WTC11 (cell line): ENCODE results near the gene CXCL14. TPM values are rescaled to one million over a fixed set of nuclear protein-coding genes. Genes with fewer than 3 reads are reported as not detected.

ENCODE experiments used
- ATAC-seq: fragments of 200-7000 bp; cut with Tn5 transposase; 2 replicates; pipeline ENCODE4 v1.10.0; 2021; ENCODE audit warnings: mild to moderate bottlenecking, moderate library complexity
- CTCF ChIA-PET: fragments of 300-600 bp; sonication (Branson Sonifier 250); formaldehyde crosslinking; loops from one replicate; lab custom pipeline; 2021; ENCODE audit warnings: antibody characterized with exemption; lab: Charles Lee
- POLR2A ChIA-PET: fragments of 350-600 bp; sonication (Branson Sonifier 250); formaldehyde crosslinking; loops from one replicate; lab custom pipeline; 2021; ENCODE audit warnings: antibody characterized with exemption; lab: Charles Lee
- DNase-seq: peaks from one replicate; pipeline ENCODE4 v3.0.0; 2021; ENCODE audit warnings: low spot score
- H3K27ac Mint-ChIP-seq: 2 replicates; pipeline ENCODE4 v1.8.0; 2021; ENCODE audit warnings: mixed read lengths
- H3K27me3 Mint-ChIP-seq: 2 replicates; pipeline ENCODE4 v1.8.0; 2021; ENCODE audit warnings: low read depth, mild to moderate bottlenecking, moderate library complexity, mixed read lengths
- H3K36me3 Mint-ChIP-seq: 2 replicates; pipeline ENCODE4 v1.8.0; 2021; ENCODE audit warnings: mixed read lengths
- H3K4me1 Mint-ChIP-seq: 2 replicates; pipeline ENCODE4 v1.8.0; 2022; ENCODE audit warnings: mixed read lengths
- H3K4me3 Mint-ChIP-seq: 2 replicates; pipeline ENCODE4 v1.8.0; 2021; ENCODE audit warnings: mild to moderate bottlenecking, moderate library complexity, mixed read lengths
- H3K9me3 Mint-ChIP-seq: 2 replicates; pipeline ENCODE4 v1.8.0; 2021; ENCODE audit warnings: mixed read lengths
- EMX1 ChIP-seq: fragments of 250-450 bp; sonication (Bioruptor Pico); IDR thresholded peaks from 2 replicates; pipeline ENCODE4 v1.8.0; 2021; ENCODE audit warnings: mild to moderate bottlenecking
- SOX15 ChIP-seq: fragments of 250-450 bp; sonication (Bioruptor Pico); IDR thresholded peaks from 2 replicates; pipeline ENCODE4 v1.9.0; 2021; ENCODE audit warnings: mild to moderate bottlenecking
- TCF7 ChIP-seq: sonication (generic); formaldehyde crosslinking; IDR thresholded peaks from 2 replicates; pipeline ENCODE4 v1.8.0; 2022; ENCODE audit warnings: mild to moderate bottlenecking, low read depth, missing genetic modification reagents, moderate library complexity
- TEAD1 ChIP-seq: sonication (generic); formaldehyde crosslinking; IDR thresholded peaks from 2 replicates; pipeline ENCODE4 v1.8.0; 2022; ENCODE audit warnings: mild to moderate bottlenecking, missing genetic modification reagents
- TEAD4 ChIP-seq: sonication (generic); formaldehyde crosslinking; IDR thresholded peaks from 2 replicates; pipeline ENCODE4 v1.8.0; 2022; ENCODE audit warnings: mild to moderate bottlenecking, missing genetic modification reagents
- total RNA-seq: library from RNA; stranded (reverse); gene quantifications from 3 replicates; pipeline ENCODE4 v1.2.3, GENCODE V29; 2021
- TF ChIP-seq, protein P1 (sequence below): sonication (generic); formaldehyde crosslinking; IDR thresholded peaks from 2 replicates; pipeline ENCODE4 v1.8.0; 2022; ENCODE audit warnings: mild to moderate bottlenecking, missing genetic modification reagents
- TF ChIP-seq, protein P2 (sequence below): sonication (generic); formaldehyde crosslinking; IDR thresholded peaks from 2 replicates; pipeline ENCODE4 v1.8.1; 2023; ENCODE audit warnings: mild to moderate bottlenecking, missing genetic modification reagents, borderline replicate concordance
- TF ChIP-seq, protein P3 (sequence below): sonication (generic); formaldehyde crosslinking; IDR thresholded peaks from 2 replicates; pipeline ENCODE4 v1.8.0; 2023; ENCODE audit warnings: missing genetic modification reagents, mild to moderate bottlenecking, borderline replicate concordance
- TF ChIP-seq, protein P4 (sequence below): sonication (generic); formaldehyde crosslinking; IDR thresholded peaks from 2 replicates; pipeline ENCODE4 v1.8.1; 2022; ENCODE audit warnings: low read depth, missing genetic modification reagents, borderline replicate concordance

CXCL14 gene
- total RNA-seq, 1 experiment from 2014 or later: 0.87 TPM

DNA sequence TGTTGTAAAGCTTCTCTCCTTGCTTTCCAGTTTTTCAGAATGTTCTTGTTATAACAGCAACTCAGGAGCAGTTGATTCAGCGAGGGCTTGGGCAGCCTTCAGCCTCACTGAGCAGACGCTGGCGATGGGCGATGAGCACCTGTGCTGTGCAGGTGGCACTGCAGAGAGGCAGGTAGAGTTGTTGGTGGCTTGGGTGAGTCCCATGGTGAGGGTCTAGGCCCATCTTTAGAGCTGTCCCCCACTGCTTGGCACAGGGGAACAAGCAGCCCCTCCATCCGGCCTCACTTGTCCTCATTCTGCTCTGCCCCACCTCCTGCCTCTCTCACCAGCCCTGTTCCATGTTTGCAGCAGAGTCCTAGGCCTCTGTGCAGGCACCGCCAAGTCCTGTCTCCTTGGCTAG is 6.1 kb upstream of the CXCL14 start:
- no peak for DNase-seq
- H3K4me3 Mint-ChIP-seq: no peak overlapping the region
- no peak for TF ChIP-seq TEAD1
- no peak for TF ChIP-seq TEAD4 (CRISPR knock-in tag)
- TF ChIP-seq, protein P1, sequence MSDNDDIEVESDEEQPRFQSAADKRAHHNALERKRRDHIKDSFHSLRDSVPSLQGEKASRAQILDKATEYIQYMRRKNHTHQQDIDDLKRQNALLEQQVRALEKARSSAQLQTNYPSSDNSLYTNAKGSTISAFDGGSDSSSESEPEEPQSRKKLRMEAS (CRISPR knock-in tag): no peak
- TF ChIP-seq, all 79 proteins: peak for 0
- ATAC-seq: no peak
- ChIA-PET CTCF (no interaction called here), POLR2A (no interaction called here)
- H3K36me3 Mint-ChIP-seq: no peaks in the 10 kb centered on the region
- no peak overlapping the region for H3K27ac Mint-ChIP-seq
- peaks cover 32% of the 10 kb centered on the region for H3K27me3 Mint-ChIP-seq
- H3K9me3 Mint-ChIP-seq: no peaks in the 10 kb centered on the region
- H3K4me1 Mint-ChIP-seq: no peaks in the 10 kb centered on the region

DNA sequence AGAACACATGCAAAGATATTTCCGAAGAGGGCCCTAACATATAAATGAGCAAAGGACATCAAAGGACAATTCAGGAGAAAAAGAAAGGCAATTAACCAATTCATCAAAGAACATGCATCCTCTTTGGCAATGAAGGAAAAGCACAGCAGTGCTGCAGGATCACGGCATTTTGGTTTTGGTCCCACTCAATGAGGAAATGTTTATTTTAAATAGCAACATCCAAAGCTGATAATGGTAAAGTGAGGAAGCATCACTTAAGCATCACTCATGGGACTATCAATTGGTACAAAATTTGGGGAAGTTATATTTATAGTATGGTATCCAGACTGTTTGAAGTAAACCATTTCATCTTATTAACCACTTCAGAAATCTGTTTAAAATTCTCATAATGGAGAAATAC is 5.5 kb upstream of the CXCL14 start:
- H3K36me3 Mint-ChIP-seq: no peaks in the 10 kb centered on the region
- H3K4me3 Mint-ChIP-seq: no peak overlapping the region
- peaks cover 38% of the 10 kb centered on the region for H3K27me3 Mint-ChIP-seq
- H3K4me1 Mint-ChIP-seq: no peaks in the 10 kb centered on the region
- ChIA-PET CTCF (interaction anchor here (1.3 kb wide), 1 partner anchor 18 kb away, joined by 4 read pairs; no protein-coding TSS in a partner anchor), POLR2A (no interaction called here)
- ATAC-seq (no peak), DNase-seq (no peak)
- H3K27ac Mint-ChIP-seq: no peak overlapping the region
- no peak for TF ChIP-seq EMX1 (CRISPR knock-in tag)
- TF ChIP-seq, protein P2, sequence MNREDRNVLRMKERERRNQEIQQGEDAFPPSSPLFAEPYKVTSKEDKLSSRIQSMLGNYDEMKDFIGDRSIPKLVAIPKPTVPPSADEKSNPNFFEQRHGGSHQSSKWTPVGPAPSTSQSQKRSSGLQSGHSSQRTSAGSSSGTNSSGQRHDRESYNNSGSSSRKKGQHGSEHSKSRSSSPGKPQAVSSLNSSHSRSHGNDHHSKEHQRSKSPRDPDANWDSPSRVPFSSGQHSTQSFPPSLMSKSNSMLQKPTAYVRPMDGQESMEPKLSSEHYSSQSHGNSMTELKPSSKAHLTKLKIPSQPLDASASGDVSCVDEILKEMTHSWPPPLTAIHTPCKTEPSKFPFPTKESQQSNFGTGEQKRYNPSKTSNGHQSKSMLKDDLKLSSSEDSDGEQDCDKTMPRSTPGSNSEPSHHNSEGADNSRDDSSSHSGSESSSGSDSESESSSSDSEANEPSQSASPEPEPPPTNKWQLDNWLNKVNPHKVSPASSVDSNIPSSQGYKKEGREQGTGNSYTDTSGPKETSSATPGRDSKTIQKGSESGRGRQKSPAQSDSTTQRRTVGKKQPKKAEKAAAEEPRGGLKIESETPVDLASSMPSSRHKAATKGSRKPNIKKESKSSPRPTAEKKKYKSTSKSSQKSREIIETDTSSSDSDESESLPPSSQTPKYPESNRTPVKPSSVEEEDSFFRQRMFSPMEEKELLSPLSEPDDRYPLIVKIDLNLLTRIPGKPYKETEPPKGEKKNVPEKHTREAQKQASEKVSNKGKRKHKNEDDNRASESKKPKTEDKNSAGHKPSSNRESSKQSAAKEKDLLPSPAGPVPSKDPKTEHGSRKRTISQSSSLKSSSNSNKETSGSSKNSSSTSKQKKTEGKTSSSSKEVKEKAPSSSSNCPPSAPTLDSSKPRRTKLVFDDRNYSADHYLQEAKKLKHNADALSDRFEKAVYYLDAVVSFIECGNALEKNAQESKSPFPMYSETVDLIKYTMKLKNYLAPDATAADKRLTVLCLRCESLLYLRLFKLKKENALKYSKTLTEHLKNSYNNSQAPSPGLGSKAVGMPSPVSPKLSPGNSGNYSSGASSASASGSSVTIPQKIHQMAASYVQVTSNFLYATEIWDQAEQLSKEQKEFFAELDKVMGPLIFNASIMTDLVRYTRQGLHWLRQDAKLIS (CRISPR knock-in tag): no peak
- TF ChIP-seq, protein P3, sequence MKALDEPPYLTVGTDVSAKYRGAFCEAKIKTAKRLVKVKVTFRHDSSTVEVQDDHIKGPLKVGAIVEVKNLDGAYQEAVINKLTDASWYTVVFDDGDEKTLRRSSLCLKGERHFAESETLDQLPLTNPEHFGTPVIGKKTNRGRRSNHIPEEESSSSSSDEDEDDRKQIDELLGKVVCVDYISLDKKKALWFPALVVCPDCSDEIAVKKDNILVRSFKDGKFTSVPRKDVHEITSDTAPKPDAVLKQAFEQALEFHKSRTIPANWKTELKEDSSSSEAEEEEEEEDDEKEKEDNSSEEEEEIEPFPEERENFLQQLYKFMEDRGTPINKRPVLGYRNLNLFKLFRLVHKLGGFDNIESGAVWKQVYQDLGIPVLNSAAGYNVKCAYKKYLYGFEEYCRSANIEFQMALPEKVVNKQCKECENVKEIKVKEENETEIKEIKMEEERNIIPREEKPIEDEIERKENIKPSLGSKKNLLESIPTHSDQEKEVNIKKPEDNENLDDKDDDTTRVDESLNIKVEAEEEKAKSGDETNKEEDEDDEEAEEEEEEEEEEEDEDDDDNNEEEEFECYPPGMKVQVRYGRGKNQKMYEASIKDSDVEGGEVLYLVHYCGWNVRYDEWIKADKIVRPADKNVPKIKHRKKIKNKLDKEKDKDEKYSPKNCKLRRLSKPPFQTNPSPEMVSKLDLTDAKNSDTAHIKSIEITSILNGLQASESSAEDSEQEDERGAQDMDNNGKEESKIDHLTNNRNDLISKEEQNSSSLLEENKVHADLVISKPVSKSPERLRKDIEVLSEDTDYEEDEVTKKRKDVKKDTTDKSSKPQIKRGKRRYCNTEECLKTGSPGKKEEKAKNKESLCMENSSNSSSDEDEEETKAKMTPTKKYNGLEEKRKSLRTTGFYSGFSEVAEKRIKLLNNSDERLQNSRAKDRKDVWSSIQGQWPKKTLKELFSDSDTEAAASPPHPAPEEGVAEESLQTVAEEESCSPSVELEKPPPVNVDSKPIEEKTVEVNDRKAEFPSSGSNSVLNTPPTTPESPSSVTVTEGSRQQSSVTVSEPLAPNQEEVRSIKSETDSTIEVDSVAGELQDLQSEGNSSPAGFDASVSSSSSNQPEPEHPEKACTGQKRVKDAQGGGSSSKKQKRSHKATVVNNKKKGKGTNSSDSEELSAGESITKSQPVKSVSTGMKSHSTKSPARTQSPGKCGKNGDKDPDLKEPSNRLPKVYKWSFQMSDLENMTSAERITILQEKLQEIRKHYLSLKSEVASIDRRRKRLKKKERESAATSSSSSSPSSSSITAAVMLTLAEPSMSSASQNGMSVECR: no peak
- H3K9me3 Mint-ChIP-seq: no peaks in the 10 kb centered on the region

DNA sequence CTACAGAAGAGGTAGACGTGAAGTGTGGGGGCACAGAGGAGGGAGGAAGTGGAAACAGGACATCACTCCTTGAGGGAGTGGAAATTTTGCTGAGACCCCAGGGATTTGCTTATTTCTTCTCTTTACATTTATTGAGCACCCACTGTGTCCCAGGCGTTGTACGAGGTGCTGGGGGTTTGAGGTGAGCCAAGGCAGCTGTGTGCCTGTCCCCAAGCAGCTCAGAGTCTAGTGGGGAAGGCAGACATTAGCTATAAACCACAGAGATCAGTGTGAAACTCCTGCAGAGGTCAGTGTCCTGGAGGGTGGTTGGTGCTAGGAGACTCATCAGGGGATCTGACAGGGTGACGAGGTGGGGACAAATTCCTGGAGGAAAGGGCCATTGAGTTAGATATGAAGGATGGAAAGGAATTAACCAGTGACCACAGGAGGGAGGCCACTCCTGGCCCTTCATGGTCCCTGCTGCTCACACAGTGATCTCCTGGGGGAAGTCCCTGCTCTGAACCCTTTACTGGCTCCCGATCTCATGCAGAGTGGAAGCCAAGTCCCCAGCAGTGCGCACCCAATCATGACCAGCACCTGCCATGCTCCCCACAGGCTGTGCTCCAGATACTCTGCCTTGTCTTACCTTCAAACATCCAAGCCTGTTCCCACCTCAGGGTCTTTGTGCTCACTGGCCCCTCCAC is 3.4 kb upstream of the CXCL14 start:
- H3K36me3 Mint-ChIP-seq: no peaks in the 10 kb centered on the region
- peaks cover 58% of the 10 kb centered on the region for H3K27me3 Mint-ChIP-seq
- ATAC-seq (no peak), DNase-seq (no peak)
- ChIA-PET POLR2A (no interaction called here), CTCF (interaction anchor here (6.8 kb wide), 1 partner anchor 17 kb away, joined by 119 read pairs; no protein-coding TSS in a partner anchor)
- H3K9me3 Mint-ChIP-seq: no peaks in the 10 kb centered on the region
- H3K27ac Mint-ChIP-seq: no peak overlapping the region
- TF ChIP-seq SOX15 (no peak), TCF7 (CRISPR knock-in tag) (no peak)
- TF ChIP-seq, protein P4, sequence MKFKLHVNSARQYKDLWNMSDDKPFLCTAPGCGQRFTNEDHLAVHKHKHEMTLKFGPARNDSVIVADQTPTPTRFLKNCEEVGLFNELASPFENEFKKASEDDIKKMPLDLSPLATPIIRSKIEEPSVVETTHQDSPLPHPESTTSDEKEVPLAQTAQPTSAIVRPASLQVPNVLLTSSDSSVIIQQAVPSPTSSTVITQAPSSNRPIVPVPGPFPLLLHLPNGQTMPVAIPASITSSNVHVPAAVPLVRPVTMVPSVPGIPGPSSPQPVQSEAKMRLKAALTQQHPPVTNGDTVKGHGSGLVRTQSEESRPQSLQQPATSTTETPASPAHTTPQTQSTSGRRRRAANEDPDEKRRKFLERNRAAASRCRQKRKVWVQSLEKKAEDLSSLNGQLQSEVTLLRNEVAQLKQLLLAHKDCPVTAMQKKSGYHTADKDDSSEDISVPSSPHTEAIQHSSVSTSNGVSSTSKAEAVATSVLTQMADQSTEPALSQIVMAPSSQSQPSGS (CRISPR knock-in tag): no peak
- TF ChIP-seq, all 79 proteins: peak for 0
- peaks cover 12% of the 10 kb centered on the region for H3K4me1 Mint-ChIP-seq
- H3K4me3 Mint-ChIP-seq: no peak overlapping the region
